GM19455 (cell line): ENCODE results near the gene GPR37.

Experiments used
- ATAC-seq: cut with Tn5 transposase; IDR thresholded peaks from one replicate; pipeline ENCODE4 v1.9.1; 2021; ENCODE audit not compliant: unreplicated experiment

Gene GPR37, protein sequence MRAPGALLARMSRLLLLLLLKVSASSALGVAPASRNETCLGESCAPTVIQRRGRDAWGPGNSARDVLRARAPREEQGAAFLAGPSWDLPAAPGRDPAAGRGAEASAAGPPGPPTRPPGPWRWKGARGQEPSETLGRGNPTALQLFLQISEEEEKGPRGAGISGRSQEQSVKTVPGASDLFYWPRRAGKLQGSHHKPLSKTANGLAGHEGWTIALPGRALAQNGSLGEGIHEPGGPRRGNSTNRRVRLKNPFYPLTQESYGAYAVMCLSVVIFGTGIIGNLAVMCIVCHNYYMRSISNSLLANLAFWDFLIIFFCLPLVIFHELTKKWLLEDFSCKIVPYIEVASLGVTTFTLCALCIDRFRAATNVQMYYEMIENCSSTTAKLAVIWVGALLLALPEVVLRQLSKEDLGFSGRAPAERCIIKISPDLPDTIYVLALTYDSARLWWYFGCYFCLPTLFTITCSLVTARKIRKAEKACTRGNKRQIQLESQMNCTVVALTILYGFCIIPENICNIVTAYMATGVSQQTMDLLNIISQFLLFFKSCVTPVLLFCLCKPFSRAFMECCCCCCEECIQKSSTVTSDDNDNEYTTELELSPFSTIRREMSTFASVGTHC

GRCh38 chr7:124765401-124766352 is at the start of gene GPR37:
GPR37 (minus strand) TSS chr7:124765792; CDS start chr7:124764976, 816 bp downstream.
- peak; percentile 63 for ATAC-seq

DNA sequence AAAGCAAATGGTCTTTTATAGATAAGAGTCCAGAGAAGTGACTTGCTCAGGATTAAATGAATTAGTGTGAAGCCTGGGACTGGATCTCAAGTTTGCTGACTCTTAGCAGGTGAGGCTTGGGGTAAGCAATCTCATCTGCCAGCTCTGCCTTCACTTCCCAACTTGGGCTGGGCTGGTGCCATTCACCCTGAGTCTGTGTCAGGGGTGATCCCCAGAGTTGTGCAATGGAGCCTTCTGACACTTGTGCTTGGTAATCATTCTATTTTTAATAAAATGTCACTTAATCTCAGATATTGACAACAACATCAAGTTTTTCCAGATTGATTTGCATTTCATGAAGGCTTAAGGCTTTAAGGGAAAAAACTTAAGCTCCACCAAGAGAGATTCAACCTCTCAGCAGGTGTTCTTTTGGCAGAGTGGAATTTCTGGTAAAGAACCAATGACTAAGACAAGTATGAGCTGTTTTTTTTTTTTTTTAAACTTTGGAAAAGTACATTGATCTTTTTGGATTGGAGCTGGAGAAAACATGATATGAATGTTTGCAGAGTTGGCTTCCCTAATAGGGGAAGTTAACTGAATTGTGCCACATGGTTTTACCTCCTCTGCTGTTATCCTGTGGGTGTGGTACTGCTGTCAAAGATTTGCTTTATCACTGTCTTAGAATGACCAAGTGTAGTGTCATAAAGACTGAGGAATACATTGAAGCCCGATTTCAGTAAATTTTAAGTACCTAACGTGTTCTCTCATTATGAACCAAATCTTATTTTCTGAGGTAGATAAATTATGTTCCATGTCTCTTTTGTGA is 48.6 kb upstream of the GPR37 start:
- no peak for ATAC-seq

- ATAC-seq = no peak
These were observed 47.2 kb upstream of the GPR37 start for GRCh38 chr7:124812764-124813163.

GRCh38 chr7:124811341-124811740 is 45.7 kb upstream of the GPR37 start:
- no peak for ATAC-seq

DNA sequence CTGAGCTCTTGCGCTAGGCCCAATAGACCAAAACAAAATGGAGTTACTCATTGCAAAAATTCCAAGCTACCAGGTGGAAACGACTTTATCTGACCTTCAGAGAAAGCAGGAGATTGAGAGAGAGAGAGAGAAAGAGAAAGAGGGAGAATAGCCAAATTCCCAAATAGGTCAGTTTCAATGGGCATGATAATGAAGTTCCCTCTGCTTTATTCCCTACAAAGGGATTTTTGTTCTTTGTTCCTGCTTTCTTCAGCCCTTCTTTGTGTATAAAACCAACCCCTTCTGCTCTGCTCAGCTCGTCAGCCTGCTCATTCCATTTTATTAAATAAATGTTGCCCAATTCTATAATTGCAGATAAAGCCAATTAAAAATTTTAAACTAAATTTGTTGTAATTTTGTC is 45.0 kb upstream of the GPR37 start:
- ATAC-seq = no peak

DNA sequence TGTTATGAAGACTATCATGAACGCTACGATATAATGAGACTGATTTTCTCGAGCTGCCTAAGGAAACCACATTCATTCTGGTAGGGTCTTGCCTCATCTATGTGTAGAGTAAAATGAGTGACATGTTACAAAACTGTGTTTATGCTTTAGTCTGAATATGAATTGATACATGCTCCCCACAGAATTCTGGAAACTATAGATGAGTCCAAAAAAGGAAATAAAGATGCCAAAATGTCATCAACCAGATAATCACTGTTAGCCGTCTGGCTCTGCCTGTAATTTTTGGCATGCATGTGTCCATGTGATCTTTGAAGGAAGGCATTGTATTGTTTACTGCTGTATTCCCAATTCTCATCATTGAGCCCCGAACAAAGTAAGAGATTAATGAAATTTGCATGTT is 42.6 kb upstream of the GPR37 start:
- ATAC-seq = no peak

GRCh38 chr7:124801330-124801895 is 35.8 kb upstream of the GPR37 start:
- no peak for ATAC-seq

DNA sequence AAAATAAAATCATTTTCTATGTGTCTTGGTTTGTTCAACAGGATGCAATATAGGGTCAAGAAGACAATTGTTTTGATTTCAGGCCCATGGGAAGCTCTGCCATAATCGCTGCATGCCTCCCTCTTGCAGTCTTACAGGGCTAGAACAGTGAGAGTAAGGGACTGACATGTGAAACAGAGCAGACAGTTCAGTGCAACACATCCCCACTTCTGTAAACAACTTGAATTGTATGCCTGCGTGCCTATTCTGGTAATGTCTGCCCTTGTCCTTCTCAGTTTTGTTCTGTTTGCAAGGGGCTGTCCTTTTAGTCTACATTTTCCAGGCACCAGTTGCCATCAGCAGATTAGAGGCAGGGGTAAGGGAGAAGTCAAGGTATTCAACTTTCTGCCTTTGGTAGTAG is 34.8 kb upstream of the GPR37 start:
- ATAC-seq = no peak

DNA sequence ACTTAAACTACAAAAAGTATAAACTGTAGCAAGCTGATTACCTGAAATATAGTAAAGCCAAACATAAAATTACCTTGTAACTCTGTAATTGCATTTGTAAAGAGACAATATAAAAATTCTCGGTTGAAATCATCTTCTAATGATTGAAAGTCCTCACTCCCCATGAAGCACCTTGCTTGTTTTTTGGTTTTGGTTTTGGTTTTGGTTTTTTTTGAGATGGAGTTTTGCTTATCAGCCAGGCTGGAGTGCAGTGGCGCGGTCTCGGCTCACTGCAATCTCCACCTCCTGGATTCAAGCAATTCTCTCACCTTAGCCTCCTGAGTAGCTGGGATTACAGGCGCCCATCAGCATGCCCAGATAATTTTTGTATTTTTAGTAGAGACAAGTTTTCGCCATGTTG is 33.9 kb upstream of the GPR37 start:
- no peak for ATAC-seq

DNA sequence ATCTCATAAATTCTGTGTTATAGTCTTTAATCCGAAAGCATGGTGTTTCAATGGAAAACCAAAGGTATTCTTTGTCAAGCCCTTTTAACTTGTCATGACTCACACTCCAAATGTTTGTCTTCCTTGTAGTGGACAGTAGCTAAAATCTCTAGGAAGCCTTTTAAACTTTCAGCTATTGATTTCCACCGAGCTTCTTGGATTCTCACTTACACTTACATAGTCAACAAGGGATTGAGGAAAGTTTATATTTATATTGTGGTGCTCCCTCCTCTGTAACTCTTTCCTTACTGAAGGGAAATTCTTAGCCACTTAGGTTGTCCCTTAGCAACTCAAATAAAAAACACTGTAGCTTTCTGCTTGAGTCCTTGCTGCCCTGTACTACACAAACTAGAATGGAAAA is 31.2 kb upstream of the GPR37 start:
- no peak for ATAC-seq

DNA sequence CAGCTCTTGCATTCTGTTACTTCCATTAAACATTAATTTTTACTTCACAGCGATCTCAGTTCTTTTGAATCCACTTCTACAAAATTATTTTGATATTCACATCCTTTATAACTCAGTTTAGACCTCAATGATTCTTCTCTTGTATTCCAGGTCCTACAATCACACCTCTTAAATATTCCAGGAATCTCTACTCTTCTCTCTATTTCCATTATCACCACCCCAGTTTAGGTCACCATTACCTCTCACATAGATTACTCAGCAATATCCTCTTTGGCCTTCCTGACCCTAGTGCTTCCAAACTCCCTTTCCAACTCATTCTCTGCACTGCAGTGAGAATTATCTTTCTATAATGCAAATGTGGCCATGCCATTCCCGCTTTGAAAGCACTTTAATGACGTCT is 27.1 kb upstream of the GPR37 start:
- no peak for ATAC-seq

- ATAC-seq = no peak
These were observed 26.4 kb upstream of the GPR37 start for GRCh38 chr7:124792002-124792401.

GRCh38 chr7:124791426-124791825 is 25.8 kb upstream of the GPR37 start:
- no peak for ATAC-seq

DNA sequence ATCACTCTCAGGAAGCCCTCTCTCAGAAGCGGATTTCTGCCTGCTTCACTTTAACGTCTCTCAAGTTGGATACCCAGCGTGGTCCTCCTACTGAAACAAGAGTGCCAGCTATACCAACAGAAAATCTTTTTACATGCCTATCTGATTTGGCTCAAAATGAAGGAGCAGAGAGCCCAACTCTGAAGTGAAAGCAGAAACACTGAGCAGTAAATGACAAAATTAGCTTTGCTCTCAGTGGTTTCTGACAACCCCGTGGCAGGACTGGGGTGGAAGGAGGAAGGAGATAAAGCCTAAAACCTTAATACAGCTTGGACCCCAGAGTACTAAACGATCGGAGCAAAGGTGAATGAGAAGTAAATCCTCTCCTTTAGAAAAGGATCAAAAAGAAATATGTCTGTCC is 25.1 kb upstream of the GPR37 start:
- no peak for ATAC-seq

- ATAC-seq = no peak
These were observed 20.4 kb upstream of the GPR37 start for GRCh38 chr7:124785994-124786393.

GRCh38 chr7:124784879-124785818 is 19.6 kb upstream of the GPR37 start:
- ATAC-seq = peak; percentile 80

DNA sequence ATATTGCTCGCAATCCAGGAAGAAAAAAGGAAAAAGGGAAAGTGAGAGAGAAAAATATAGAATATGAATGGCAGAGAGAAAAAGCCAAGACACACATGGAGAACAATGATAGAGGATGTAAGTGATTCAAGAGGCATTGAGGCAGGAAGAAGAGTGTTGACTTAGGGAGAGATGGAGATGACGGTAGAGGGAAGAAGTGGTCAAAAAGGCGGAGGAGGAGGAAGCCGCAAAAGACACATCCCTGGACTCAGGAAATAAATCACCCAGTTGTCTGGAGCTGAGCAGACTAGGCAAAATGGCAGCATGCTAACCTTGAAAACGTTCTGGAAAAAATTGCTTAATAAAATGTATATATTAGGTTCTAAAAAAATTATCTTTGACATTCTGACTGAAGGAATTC is 17.7 kb upstream of the GPR37 start:
- ATAC-seq = no peak

DNA sequence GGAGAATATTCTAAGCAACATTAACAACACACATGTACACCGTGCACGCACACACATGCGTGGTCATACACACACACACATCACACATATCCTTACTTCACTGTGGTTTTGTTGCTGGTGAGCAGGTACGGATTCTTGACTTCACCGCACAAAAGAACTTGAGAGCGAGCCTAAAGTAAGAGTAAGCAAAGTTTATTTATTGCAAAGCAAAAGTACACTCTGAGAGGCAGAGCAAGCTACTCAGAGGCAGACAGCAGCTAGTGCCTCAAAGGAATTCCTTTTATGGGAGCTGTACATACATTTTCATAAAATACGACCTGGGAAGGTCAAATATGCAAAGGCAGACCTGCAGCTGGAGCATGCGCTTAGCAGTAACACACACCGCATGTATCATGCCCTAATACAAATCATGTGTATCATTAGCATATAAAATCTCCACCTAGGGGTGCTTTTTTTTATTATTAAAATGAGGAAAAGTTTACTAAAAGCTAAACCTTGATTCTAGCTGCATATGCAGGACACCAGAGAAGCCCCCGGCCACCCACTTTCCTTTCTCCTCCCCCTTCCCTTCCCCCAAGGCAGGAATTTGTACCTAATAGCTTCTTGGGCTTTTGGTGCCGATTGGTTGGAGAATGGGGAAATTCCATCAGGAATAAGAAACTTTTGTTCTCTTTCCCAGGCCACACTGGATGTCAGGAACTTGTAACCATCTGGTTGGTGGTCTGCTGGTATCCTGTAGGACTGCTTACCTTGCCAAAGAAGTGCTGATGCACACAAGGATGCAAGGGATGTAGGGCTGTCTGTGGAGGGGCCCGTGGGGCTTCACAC is 16.5 kb upstream of the GPR37 start:
- ATAC-seq = no peak
